ENCODE data around the gene PPP5C. TPM values are rescaled to one million over a fixed set of nuclear protein-coding genes. Genes with fewer than 3 reads are reported as not detected.

The PPP5C gene
- total RNA-seq, 2 donors from 2014 or later, result 60.0 to 127 TPM

DNA sequence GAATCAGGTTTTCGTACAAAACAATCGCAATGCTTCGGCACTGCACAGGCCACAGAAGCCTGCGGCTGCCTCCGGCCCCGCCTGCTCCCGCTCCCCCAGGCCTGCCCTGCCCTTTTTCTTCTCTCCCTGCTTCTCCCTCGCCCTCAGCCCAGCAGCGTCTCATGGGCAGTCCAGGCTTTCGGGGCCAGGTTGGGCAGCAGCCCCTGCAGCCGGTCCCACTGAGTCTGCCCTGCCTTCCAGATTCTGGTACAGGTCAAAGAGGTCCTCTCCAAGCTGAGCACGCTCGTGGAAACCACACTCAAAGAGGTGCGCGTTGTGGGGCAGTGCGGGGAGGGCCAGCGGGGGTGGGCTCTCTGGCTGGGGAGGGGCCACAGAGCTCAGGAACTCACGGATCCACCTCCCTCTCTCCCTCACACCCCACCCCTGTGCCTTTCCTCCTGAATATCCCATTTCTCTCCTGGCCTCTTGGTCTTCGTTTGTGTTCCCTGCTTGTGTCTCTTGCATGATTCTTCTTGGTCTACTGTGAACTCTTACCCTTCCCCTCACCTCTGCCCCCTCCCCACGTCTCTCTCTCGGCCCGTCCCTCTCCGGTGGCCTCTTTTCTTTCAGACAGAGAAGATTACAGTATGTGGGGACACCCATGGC, 36.4 kb downstream of the PPP5C start:
- no peak overlapping the region for H3K4me3 Mint-ChIP-seq
- no peaks in the 10 kb centered on the region for H3K4me1 Mint-ChIP-seq
- no peaks in the 10 kb centered on the region for H3K9me3 Mint-ChIP-seq
- peaks cover 94% of the 10 kb centered on the region for H3K36me3 Mint-ChIP-seq (ENCODE audit: low read depth)
- no peak overlapping the region for H3K27ac Mint-ChIP-seq
- no peak for ATAC-seq (replicated peaks)
- no peaks in the 10 kb centered on the region for H3K27me3 Mint-ChIP-seq

DNA sequence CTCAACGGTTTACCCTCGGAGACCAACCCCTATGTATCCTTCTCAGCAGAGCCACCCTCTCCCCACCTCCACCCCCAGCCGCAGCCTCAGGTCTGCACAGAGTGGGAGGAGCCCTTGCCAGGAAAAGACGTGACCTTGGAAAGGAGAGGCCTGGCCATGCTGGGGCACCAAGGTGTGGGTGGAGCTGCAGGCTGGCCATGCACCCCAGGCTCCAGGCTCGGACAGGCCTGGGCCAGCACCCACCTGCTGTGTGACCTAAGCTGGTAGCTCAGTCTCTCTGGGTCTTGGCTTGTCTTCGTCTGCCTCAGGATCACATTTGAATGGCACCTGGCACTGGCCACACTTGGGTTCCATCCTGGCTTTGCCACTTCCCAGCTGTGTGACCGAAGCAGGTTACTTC, 37.0 kb downstream of the PPP5C start:
- H3K4me3 Mint-ChIP-seq, result no peak overlapping the region
- no peak overlapping the region for H3K27ac Mint-ChIP-seq
- H3K27me3 Mint-ChIP-seq, result no peaks in the 10 kb centered on the region
- no peaks in the 10 kb centered on the region for H3K4me1 Mint-ChIP-seq
- ATAC-seq (replicated peaks), result no peak
- peaks cover 94% of the 10 kb centered on the region for H3K36me3 Mint-ChIP-seq (ENCODE audit: low read depth)
- no peaks in the 10 kb centered on the region for H3K9me3 Mint-ChIP-seq

DNA sequence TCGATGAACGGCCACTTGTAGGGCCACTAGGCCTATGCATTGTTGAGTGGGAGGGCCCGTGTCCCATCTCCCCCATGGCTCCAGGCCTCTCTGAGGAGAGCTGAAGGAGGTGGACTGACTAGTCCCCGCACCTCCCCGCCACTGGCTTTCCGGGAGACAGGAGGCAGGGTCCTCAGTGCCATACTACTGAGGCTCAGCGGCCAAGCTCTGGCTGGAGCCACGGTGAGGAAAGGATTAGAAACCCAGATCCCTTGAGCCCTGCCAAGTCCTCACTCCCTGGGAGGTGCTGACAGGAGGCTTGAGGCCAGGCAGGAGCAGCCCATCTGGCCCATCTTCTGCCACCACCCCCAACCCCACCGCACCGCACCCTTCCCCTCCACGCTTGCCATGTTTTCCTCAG, 37.5 kb downstream of the PPP5C start:
- Mint-ChIP-seq H3K27me3 (no peaks in the 10 kb centered on the region), H3K9me3 (no peaks in the 10 kb centered on the region), H3K27ac (no peak overlapping the region), H3K4me1 (no peaks in the 10 kb centered on the region), H3K4me3 (no peak overlapping the region), H3K36me3 (ENCODE audit: low read depth) (peaks cover 94% of the 10 kb centered on the region)
- no peak for ATAC-seq (replicated peaks)

DNA sequence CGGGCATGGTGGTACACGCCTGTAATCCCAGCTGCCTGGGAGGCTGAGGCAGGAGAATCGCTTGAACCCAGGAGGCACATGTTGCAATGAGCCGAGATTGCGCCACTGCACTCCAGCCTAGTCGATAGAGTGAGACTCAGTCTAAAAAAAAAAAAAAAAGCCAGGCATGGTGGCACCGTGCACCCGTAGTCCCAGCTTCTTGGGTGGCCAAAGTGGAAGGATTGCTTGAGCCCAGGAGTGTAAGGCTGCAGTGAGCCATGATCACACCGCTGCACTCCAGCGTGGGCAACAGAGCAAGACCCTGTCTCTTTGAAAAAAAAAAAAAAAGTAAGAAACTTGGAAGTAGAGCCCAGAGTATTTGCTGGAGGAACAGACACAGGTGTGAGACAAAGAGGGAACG, 38.7 kb downstream of the PPP5C start:
- no peak overlapping the region for H3K27ac Mint-ChIP-seq
- no peak for ATAC-seq (replicated peaks)
- no peaks in the 10 kb centered on the region for H3K9me3 Mint-ChIP-seq
- peaks cover 89% of the 10 kb centered on the region for H3K36me3 Mint-ChIP-seq (ENCODE audit: low read depth)
- no peak overlapping the region for H3K4me3 Mint-ChIP-seq
- no peaks in the 10 kb centered on the region for H3K4me1 Mint-ChIP-seq
- H3K27me3 Mint-ChIP-seq, result no peaks in the 10 kb centered on the region

DNA sequence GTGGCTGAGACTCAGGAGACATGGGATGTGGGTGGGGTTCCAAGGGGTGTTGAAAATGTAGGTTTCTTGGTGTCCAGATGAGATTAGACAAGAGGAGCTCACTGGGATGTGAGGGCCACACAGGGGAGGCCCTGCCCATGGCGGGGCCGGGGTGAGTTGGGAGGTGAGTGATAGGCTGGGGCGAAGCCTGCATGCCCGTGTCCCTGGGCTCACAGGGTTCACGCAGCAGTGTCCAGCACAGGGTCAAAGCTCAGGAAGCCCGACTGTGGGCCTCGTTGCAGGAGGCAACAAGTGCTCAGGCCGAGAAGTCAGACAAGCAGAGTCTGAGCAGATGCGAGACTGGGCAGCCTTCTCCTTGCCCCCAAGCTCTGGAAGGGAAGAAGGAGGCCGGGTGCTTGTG, 39.3 kb downstream of the PPP5C start:
- H3K9me3 Mint-ChIP-seq, result no peaks in the 10 kb centered on the region
- H3K27me3 Mint-ChIP-seq, result no peaks in the 10 kb centered on the region
- no peak overlapping the region for H3K27ac Mint-ChIP-seq
- H3K4me3 Mint-ChIP-seq, result no peak overlapping the region
- no peaks in the 10 kb centered on the region for H3K4me1 Mint-ChIP-seq
- no peak for ATAC-seq (replicated peaks)
- H3K36me3 Mint-ChIP-seq (ENCODE audit: low read depth), result peaks cover 84% of the 10 kb centered on the region

DNA sequence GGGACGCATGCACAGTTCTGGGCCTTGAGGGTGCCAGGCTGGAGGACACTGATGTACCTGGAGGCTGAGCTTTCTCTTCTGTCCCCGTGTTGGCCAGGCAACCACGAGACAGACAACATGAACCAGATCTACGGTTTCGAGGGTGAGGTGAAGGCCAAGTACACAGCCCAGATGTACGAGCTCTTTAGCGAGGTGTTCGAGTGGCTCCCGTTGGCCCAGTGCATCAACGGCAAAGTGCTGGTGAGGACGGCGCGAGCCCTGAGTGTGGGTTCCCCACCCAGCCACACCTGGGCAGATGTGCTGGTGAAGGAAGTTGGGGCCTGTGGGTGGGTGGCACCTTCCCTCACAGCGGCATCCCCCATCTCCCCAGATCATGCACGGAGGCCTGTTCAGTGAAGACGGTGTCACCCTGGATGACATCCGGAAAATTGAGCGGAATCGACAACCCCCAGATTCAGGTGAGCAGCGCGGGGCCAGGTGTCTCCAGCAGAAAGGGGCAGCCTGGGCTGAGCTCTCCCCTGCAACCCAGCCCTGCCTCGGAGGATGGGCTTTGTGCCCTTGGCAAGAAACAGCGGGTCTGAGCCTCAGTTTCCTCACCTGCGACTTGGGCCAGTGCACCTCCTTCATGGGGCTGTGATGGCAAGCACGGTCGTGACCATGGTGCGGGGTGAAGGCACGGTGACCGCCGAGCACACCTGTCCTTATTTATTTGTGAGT, 40.3 kb downstream of the PPP5C start:
- ATAC-seq (replicated peaks), result no peak
- Mint-ChIP-seq H3K27me3 (no peaks in the 10 kb centered on the region), H3K9me3 (no peaks in the 10 kb centered on the region), H3K36me3 (ENCODE audit: low read depth) (peaks cover 74% of the 10 kb centered on the region), H3K27ac (no peak overlapping the region), H3K4me3 (no peak overlapping the region), H3K4me1 (no peaks in the 10 kb centered on the region)

DNA sequence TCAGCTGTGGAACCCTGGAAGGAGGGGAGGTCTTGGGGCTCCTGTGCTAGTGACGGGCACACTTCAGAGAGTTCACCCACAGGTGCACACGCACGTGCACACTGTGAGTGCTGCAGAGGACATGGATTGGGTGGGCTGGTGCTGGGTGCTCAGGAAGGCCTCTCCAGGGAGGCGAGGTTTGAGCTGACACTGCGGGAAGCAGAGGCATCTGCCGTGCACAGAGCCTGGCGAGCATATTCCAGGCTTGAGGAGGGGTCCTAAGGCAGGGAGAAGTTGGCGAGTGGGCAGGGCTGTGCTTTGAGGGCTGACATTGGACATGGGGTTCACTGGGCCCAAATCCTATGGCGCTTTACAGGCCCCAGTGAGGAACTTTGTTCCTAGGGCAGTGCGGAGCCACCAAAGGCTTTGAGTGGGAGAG, 40.8 kb downstream of the PPP5C start:
- no peak for ATAC-seq (replicated peaks)
- Mint-ChIP-seq H3K36me3 (ENCODE audit: low read depth) (peaks cover 74% of the 10 kb centered on the region), H3K27ac (no peak overlapping the region), H3K27me3 (no peaks in the 10 kb centered on the region), H3K9me3 (no peaks in the 10 kb centered on the region), H3K4me3 (no peak overlapping the region), H3K4me1 (no peaks in the 10 kb centered on the region)

DNA sequence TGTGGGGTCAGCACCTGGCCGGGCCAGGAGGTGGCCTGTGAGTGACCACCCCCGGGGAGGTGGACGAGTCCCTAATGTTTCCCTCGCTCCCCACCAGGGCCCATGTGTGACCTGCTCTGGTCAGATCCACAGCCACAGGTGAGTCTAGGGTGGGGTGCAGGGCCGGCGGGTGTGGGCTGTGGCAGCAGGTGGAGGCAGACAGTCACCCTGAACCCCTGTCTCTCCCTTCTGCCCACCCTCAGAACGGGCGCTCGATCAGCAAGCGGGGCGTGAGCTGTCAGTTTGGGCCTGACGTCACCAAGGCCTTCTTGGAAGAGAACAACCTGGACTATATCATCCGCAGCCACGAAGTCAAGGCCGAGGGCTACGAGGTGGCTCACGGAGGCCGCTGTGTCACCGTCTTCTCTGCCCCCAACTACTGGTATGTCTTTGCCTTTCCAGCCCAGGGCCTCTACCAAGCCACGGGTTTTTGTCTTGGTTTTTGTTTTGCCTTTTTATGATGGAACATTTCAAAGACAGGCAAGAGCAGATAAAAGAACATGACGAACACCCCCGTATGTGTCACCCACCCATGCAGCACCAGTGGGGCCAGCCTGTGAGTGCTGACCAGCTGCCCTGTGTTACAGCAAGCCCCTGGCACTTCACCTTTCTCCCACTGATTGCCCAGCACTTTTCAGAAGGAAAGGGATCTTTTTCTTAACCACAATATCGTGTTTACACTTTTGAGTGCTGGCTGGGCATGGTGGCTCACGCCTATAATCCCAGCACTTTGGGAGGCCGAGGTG, 41.6 kb downstream of the PPP5C start:
- Mint-ChIP-seq H3K4me3 (no peak overlapping the region), H3K9me3 (no peaks in the 10 kb centered on the region), H3K27ac (no peak overlapping the region), H3K27me3 (no peaks in the 10 kb centered on the region), H3K4me1 (no peaks in the 10 kb centered on the region), H3K36me3 (ENCODE audit: low read depth) (peaks cover 70% of the 10 kb centered on the region)
- no peak for ATAC-seq (replicated peaks)

DNA sequence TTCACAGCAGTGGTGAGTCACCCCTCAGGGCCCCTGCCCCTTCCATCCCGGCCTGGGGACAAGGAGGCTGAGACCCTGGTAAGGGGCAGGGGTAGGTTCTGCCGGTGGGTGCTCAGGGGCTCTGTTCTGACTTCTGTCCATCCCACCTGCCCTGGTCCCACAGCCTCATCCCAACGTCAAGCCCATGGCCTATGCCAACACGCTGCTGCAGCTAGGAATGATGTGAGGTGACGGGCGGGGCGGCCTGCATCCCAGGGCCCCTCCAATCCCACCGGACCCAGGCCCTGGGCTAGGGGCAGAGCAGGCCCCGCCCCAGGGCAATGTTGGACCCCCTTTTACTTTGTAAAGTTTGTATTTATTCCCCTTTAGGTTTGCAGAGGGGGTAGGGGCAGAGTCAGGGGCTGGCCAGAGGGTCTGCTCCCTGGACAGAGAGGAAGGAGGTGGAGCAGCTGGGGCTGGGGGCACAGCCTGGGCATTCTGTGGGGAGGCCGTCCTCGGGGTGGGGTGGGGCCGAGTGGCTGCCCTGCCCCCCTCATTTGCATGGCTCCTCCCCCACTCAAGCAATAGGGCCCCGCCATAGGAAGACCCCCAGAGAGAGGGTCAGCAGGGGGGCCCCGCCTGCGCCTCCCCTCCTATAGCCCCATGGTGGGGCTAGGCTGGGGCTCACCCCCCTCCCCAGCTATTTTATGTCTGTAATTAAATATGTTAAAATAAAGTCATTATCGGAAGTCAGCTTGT, 43.4 kb downstream of the PPP5C start:
- Mint-ChIP-seq H3K9me3 (no peaks in the 10 kb centered on the region), H3K36me3 (ENCODE audit: low read depth) (peaks cover 53% of the 10 kb centered on the region), H3K27me3 (no peaks in the 10 kb centered on the region), H3K27ac (no peak overlapping the region), H3K4me3 (no peak overlapping the region), H3K4me1 (no peaks in the 10 kb centered on the region)
- no peak for ATAC-seq (replicated peaks)

DNA sequence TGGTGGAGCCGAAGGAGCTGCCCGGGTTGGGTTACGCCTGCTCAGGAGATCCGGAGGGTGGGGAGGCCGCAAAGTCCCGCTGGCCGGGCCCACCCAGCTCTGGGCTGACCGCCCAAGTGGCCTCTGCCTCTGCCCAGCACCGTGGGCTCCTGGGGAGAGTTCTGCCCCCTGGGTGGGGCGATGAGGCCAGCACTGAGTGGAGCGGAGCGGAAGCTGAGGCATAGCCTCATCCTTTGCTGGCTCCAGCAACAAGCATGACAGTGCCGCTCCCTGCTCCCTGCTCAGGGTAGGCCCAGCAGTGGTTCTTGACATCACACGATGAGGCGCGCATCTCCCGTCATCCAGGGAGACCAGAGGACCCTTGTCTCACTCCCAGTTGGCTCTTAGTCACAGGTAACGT, 44.0 kb downstream of the PPP5C start:
- ATAC-seq (replicated peaks), result no peak
- Mint-ChIP-seq H3K9me3 (no peaks in the 10 kb centered on the region), H3K27ac (no peak overlapping the region), H3K4me1 (no peaks in the 10 kb centered on the region), H3K27me3 (no peaks in the 10 kb centered on the region), H3K4me3 (no peak overlapping the region), H3K36me3 (ENCODE audit: low read depth) (peaks cover 50% of the 10 kb centered on the region)

DNA sequence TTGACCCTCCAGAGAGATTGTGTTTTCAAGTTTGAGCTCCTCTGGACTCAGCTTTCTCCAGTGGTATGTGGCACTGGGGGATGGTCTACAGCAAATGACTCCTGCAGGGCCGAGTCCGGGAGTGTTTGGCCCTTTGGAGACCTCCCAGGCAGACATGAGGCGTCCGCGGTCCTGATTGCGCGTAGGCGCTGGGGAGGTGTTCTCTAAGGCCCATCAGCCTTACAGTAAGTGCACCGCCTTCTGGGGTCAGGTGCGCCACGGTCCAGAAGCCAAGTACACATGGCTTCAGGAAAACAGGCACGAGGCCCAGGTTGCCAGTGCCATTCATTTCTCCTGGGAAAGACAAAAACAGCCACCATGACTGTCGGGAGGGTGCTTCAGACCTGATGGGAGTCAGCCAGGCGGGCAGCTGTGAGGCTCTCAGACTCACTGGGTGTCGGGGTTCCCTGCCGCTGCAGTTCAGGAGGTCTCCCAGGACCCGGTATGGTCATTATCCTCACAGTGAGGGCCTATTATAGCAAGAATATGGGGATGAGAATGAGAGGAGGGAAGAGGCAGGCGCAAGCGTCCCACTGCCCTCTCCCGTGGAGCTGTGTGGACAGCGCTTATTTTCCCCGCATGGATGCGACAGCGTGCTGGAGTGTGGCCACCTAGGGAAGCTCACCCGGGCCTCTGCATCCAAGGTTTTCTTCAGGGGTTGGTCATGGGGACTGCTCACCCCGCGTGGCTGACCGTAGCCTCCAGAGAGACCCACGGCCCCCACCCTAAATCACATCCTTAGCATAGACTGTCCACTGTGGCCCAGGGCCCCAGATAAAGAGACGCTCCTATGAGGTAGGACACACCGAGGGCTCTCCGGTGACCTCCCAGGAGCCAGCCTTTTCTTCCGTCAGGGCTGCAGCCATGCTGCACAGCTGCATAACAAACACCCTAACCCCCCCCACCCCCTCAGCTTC, 44.7 kb downstream of the PPP5C start:
- no peak overlapping the region for H3K27ac Mint-ChIP-seq
- H3K36me3 Mint-ChIP-seq (ENCODE audit: low read depth), result peaks cover 45% of the 10 kb centered on the region
- H3K4me3 Mint-ChIP-seq, result no peak overlapping the region
- no peaks in the 10 kb centered on the region for H3K27me3 Mint-ChIP-seq
- no peaks in the 10 kb centered on the region for H3K4me1 Mint-ChIP-seq
- no peaks in the 10 kb centered on the region for H3K9me3 Mint-ChIP-seq
- no peak for ATAC-seq (replicated peaks)

DNA sequence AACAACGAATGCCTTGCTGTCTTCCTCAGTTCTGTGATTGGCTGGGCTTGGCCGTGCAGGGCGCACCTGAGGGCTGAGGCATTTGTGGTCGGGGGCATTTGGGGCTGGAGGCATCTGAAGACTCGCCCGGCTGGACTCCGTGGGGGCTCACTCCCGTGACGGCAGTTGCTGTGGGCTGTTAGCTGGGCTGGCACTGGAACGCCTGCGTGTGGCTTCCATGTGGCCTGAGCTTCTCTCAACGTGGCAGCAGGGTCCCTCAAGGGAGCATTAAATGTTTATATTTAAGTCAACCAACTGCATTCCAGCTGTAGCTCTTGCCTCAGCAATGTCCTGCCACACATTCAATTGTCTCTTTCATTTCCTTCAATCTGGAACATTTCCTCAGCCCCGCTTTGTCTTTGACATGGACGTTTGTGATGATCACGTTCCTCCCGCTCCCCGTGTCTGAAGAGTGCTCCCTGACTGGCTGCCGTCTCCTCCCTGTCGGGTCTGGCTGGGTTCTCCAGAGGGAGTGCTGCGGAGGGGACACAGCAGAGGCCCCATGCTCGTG, 45.4 kb downstream of the PPP5C start:
- no peaks in the 10 kb centered on the region for H3K9me3 Mint-ChIP-seq
- peaks cover 37% of the 10 kb centered on the region for H3K36me3 Mint-ChIP-seq (ENCODE audit: low read depth)
- no peak overlapping the region for H3K27ac Mint-ChIP-seq
- no peaks in the 10 kb centered on the region for H3K27me3 Mint-ChIP-seq
- ATAC-seq (replicated peaks), result no peak
- H3K4me1 Mint-ChIP-seq, result no peaks in the 10 kb centered on the region
- H3K4me3 Mint-ChIP-seq, result no peak overlapping the region

DNA sequence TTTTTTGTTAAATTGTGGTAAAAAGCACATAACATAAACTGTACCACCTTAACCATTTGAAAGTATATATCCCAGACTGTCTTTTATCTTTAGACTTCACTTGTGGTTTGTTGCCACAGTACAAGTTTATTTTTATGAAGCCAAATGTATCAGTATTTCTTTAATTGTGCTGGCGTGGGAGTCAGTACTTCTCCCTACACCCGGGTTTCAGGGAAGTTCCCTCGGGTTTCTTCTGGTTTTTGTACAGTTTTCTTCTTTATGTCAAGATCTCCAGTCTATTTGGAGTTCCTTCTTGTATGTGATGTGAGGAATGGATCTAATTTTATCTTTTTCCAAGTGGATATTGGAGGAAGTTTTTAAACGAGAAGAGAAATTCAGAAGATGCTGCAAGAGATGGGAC, 46.0 kb downstream of the PPP5C start:
- no peak for ATAC-seq (replicated peaks)
- H3K36me3 Mint-ChIP-seq (ENCODE audit: low read depth), result peaks cover 32% of the 10 kb centered on the region
- H3K4me1 Mint-ChIP-seq, result no peaks in the 10 kb centered on the region
- no peaks in the 10 kb centered on the region for H3K9me3 Mint-ChIP-seq
- no peak overlapping the region for H3K27ac Mint-ChIP-seq
- H3K4me3 Mint-ChIP-seq, result no peak overlapping the region
- H3K27me3 Mint-ChIP-seq, result peaks cover 3% of the 10 kb centered on the region

Measured in activated T-helper 17 cell treated with anti-CD3 and anti-CD28 coated beads, Interleukin-2, amount 50 U/mL, for 72 hours (primary cell).